SU-DHL-6 (cell line): ENCODE results near the gene HLA-C.
"Not testable (repeated sequence)": the region's sequence is repeated elsewhere in the genome, so short reads cannot be mapped to it uniquely, and the experiment has no call there.

Source experiments
- H2AFZ ChIP-seq: fragments of 200-600 bp; sonication (generic); 2 replicates; pipeline ENCODE4 v1.6.1; 2014; ENCODE audit warnings: low read depth, mild to moderate bottlenecking, moderate library complexity, mixed read lengths, antibody characterized with exemption, low read length; ENCODE audit not compliant: severe bottlenecking
- H3F3A ChIP-seq: fragments of 200-600 bp; shearing (Covaris generic); 2 replicates; pipeline ENCODE4 v1.6.0; 2016; ENCODE audit warnings: antibody characterized with exemption, mild to moderate bottlenecking; ENCODE audit not compliant: insufficient read depth
- H3K27ac ChIP-seq: fragments of 200-600 bp; sonication (generic); 2 replicates; pipeline ENCODE4 v1.5.1; 2016; ENCODE audit warnings: low read depth, mild to moderate bottlenecking, low read length, moderate library complexity, mixed read lengths
- H3K27me3 ChIP-seq: fragments of 200-600 bp; sonication (generic), shearing (Covaris generic); 2 replicates; pipeline ENCODE4 v1.6.0; 2014; ENCODE audit warnings: mild to moderate bottlenecking, low read length
- H3K36me3 ChIP-seq: fragments of 200-600 bp; sonication (generic); 2 replicates; pipeline ENCODE4 v1.6.1; 2014; ENCODE audit warnings: mild to moderate bottlenecking, low read length, mixed read lengths
- H3K4me2 ChIP-seq: fragments of 300-600, 200-600 bp; shearing (Covaris generic), sonication (generic); 2 replicates; pipeline ENCODE4 v1.6.0; 2014; ENCODE audit warnings: low read length, low read depth, mild to moderate bottlenecking; ENCODE audit not compliant: poor library complexity, severe bottlenecking
- H3K4me3 ChIP-seq: fragments of 200-600 bp; sonication (generic); 2 replicates; pipeline ENCODE4 v1.5.1; 2014; ENCODE audit warnings: antibody characterized with exemption, low read length, mild to moderate bottlenecking, mixed read lengths; ENCODE audit not compliant: insufficient read depth, poor library complexity, severe bottlenecking
- H3K79me2 ChIP-seq: fragments of 200-600 bp; sonication (generic); 2 replicates; pipeline ENCODE4 v1.6.1; 2014; ENCODE audit warnings: mild to moderate bottlenecking, low read length, moderate library complexity; ENCODE audit not compliant: insufficient read depth
- H3K9ac ChIP-seq: fragments of 200-600 bp; sonication (generic); 2 replicates; pipeline ENCODE4 v1.7.0; 2014; ENCODE audit warnings: mild to moderate bottlenecking, low read length
- H3K9me2 ChIP-seq: fragments of 200-600 bp; sonication (generic); replicated peaks from 2 replicates; pipeline ENCODE4 v1.6.1; 2014; ENCODE audit warnings: low read length; ENCODE audit not compliant: insufficient read depth
- H3K9me3 ChIP-seq: fragments of 200-600 bp; sonication (generic); 2 replicates; pipeline ENCODE4 v1.6.1; 2014; ENCODE audit warnings: low read length, mixed read lengths; ENCODE audit not compliant: insufficient read depth
- H4K20me1 ChIP-seq: fragments of 200-600 bp; sonication (generic); 2 replicates; pipeline ENCODE4 v1.6.1; 2014; ENCODE audit warnings: low read depth, mild to moderate bottlenecking, antibody characterized with exemption, low read length, moderate library complexity, mixed read lengths
- CTCF ChIP-seq: fragments of 200-600 bp; sonication (generic); IDR thresholded peaks from one replicate; pipeline ENCODE4 v1.5.1; 2017; ENCODE audit warnings: antibody characterized with exemption, mild to moderate bottlenecking, low read length, moderate library complexity; ENCODE audit not compliant: insufficient read depth, poor library complexity, severe bottlenecking
- EZH2phosphoT487 ChIP-seq: fragments of 200-600 bp; sonication (generic), shearing (Covaris generic); conservative IDR thresholded peaks from 2 replicates; pipeline ENCODE4 v1.6.1; 2018; ENCODE audit warnings: mild to moderate bottlenecking, antibody characterized with exemption, low read length, moderate library complexity, mixed read lengths

The HLA-C gene

GRCh38 chr6:31246051-31246521 is 25.8 kb downstream of the HLA-C start:
- TF ChIP-seq EZH2phosphoT487, result no peak
- TF ChIP-seq CTCF, result no peak
- H3K9ac ChIP-seq, result no peak overlapping the region
- no peak overlapping the region for H3K27ac ChIP-seq
- no peaks in the 10 kb centered on the region for H3K27me3 ChIP-seq
- no peaks in the 10 kb centered on the region for H3K36me3 ChIP-seq
- H3K4me2 ChIP-seq, result no peak overlapping the region
- no peaks in the 10 kb centered on the region for H3F3A ChIP-seq
- H3K79me2 ChIP-seq, result no peaks in the 10 kb centered on the region
- no peaks in the 10 kb centered on the region for H3K9me2 ChIP-seq
- H2AFZ ChIP-seq, result no peak overlapping the region
- no peak overlapping the region for H3K4me3 ChIP-seq
- no peaks in the 10 kb centered on the region for H4K20me1 ChIP-seq
- H3K9me3 ChIP-seq, result no peaks in the 10 kb centered on the region

GRCh38 chr6:31243508-31243907 is 28.4 kb downstream of the HLA-C start:
- no peak for TF ChIP-seq EZH2phosphoT487
- no peak for TF ChIP-seq CTCF
- H3K9me2 ChIP-seq, result no peaks in the 10 kb centered on the region
- H3K9me3 ChIP-seq, result no peaks in the 10 kb centered on the region
- H3K36me3 ChIP-seq, result no peaks in the 10 kb centered on the region
- no peaks in the 10 kb centered on the region for H4K20me1 ChIP-seq
- no peak overlapping the region for H3K27ac ChIP-seq
- H3K4me3 ChIP-seq, result no peak overlapping the region
- no peaks in the 10 kb centered on the region for H3K27me3 ChIP-seq
- H3F3A ChIP-seq, result no peaks in the 10 kb centered on the region
- H3K79me2 ChIP-seq, result no peaks in the 10 kb centered on the region
- H3K9ac ChIP-seq, result no peak overlapping the region
- no peak overlapping the region for H3K4me2 ChIP-seq
- H2AFZ ChIP-seq, result no peak overlapping the region

GRCh38 chr6:31239854-31240253 is 32.0 kb downstream of the HLA-C start:
- H3K36me3 ChIP-seq, result no peaks in the 10 kb centered on the region
- TF ChIP-seq EZH2phosphoT487, result no peak
- TF ChIP-seq CTCF, result no peak
- H4K20me1 ChIP-seq, result no peaks in the 10 kb centered on the region
- H3K79me2 ChIP-seq, result no peaks in the 10 kb centered on the region
- H3K9me3 ChIP-seq, result no peaks in the 10 kb centered on the region
- no peaks in the 10 kb centered on the region for H3K27me3 ChIP-seq
- no peak overlapping the region for H3K9ac ChIP-seq
- no peak overlapping the region for H3K4me2 ChIP-seq
- H3F3A ChIP-seq, result no peaks in the 10 kb centered on the region
- H3K27ac ChIP-seq, result no peak overlapping the region
- H2AFZ ChIP-seq, result no peak overlapping the region
- H3K4me3 ChIP-seq, result no peak overlapping the region
- H3K9me2 ChIP-seq, result no peaks in the 10 kb centered on the region

DNA sequence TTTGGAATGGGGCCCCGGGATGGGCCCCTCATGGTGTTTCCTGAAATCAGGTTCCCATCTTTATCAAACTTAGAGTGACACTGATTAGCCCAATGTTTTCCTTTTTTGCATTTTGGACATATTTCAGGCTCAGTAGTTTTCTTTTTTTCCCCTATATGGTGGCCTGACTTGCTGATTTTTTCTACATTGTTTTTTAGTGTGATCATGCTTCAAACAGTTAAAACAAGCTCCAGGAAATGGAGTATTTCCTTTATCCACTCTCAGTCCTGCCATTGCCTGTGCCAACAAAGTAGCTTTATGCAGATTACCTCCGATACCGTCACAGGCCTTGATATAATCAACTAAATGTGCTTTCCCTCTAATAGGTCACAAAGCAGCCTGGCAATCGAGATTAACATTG is 37.8 kb downstream of the HLA-C start:
- not testable (repeated sequence) for H3K9me3 ChIP-seq, H4K20me1 ChIP-seq, H3K79me2 ChIP-seq, H2AFZ ChIP-seq, H3K27ac ChIP-seq, H3K4me3 ChIP-seq, H3K9me2 ChIP-seq, H3K9ac ChIP-seq, H3K4me2 ChIP-seq, H3F3A ChIP-seq, H3K27me3 ChIP-seq, H3K36me3 ChIP-seq
